Adipocyte (in vitro differentiated cells): ENCODE results near the gene AHCTF1.

Experiments
- DNase-seq: peaks from one replicate; pipeline ENCODE4 v3.0.0-alpha.2; 2015; ENCODE audit warnings: low read depth
- H3K27me3 ChIP-seq: replicated peaks from 2 replicates; pipeline ENCODE4 v1.7.0; 2013; ENCODE audit warnings: mild to moderate bottlenecking, low read length, moderate library complexity; ENCODE audit not compliant: control insufficient read depth, insufficient read depth
- H3K36me3 ChIP-seq: 2 replicates; pipeline ENCODE4 v1.7.0; 2013; ENCODE audit warnings: low read length, mild to moderate bottlenecking, moderate library complexity; ENCODE audit not compliant: control insufficient read depth, insufficient read depth, severe bottlenecking
- H3K4me1 ChIP-seq: 2 replicates; pipeline ENCODE4 v1.7.0; 2013; ENCODE audit warnings: mild to moderate bottlenecking, low read length, moderate library complexity; ENCODE audit not compliant: control insufficient read depth, insufficient read depth
- H3K4me3 ChIP-seq: 2 replicates; pipeline ENCODE4 v1.7.0; 2013; ENCODE audit warnings: mild to moderate bottlenecking, low read length, moderate library complexity
- H3K9ac ChIP-seq: 2 replicates; pipeline ENCODE4 v1.7.0; 2013; ENCODE audit warnings: mild to moderate bottlenecking, low read length, moderate library complexity
- H3K9me3 ChIP-seq: 2 replicates; pipeline ENCODE4 v1.7.0; 2013; ENCODE audit warnings: mild to moderate bottlenecking, low read length, moderate library complexity; ENCODE audit not compliant: control insufficient read depth

AHCTF1 gene

DNA sequence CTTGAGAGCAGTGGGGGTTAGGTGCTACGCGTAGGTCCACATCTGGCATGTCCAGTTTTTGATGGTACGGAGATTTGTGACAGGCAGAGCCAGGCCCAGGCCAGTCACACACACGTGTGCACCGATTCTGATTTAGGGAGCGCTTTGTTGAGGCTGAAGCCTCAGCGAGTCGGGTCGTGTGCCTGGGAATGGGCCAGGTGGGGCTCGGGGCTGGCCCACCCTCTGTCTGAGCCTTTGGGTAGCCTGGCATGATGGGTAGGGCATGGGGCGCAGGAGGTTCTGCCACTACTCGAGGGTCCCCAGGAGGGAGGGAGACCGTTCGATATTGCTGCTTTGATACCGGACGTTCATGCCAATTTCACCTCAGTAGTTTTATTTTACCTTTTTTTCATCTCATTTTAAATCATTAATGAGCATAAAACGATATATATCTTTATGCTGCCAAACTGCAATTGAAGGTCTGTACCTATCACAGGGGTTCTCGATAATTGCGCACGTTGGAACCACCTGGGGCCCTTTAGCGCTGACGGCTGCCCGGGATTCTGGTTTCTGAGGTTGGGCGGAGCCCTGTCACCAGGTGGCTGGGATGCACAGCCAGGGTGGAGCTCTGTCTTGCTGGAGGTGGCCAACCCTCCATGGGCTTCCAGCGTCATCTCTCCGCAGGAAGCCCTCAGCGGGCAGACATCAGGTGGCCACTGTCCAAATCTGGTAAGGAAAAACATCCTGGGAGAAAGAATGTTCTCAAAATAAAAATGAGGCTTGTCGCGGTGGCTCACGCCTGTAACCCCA lies 135.6 kb downstream of the AHCTF1 start:
- Histone ChIP-seq H3K4me1 (peaks cover 8% of the 10 kb centered on the region), H3K36me3 (no peaks in the 10 kb centered on the region), H3K9me3 (no peaks in the 10 kb centered on the region), H3K4me3 (no peak overlapping the region), H3K9ac (no peak overlapping the region), H3K27me3 (peaks cover 33% of the 10 kb centered on the region)
- no peak for DNase-seq

DNA sequence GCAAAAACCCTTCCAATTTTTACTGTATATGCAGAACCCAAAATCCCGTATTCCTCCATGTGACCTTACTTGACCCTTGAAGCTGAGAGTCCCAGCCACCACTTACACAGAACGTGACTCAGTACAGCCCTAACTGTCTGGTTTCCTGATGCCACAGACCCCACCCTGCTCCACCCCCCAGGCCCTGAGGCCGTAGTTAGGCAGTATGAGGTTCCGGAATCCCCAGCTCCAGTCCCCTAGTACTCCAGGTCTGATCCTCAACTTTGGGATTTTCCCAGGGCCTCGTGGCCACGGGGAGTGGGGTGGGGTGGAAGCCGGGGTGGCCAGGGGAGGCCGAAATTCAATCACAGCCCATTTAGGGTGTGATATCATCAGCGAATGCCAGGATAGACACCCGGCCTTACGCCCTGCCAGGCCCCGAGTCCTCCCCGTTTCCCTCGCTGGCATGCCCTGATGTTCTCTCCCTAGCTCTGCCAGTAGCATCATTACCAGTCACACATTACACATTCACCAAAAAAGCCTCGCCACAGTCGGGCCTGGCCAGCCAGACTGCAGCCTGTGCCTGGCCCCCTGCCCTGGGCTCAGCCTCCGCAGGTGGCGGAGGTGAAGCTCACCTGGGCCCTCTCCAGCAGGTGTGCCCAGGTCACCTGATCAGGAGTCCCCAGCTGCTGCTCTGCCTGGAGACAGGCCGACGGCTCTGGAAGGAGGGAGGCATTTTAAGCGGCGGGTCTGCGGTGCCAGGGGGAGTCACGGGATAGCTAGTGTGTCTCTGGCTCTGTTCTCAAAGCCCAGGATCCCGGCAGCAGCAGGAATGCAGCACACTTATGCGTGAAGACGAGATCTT lies 136.7 kb downstream of the AHCTF1 start:
- no peak overlapping the region for H3K9ac ChIP-seq
- peaks cover 8% of the 10 kb centered on the region for H3K4me1 ChIP-seq
- peak; percentile 23 for DNase-seq
- H3K4me3 ChIP-seq = no peak overlapping the region
- H3K36me3 ChIP-seq = no peaks in the 10 kb centered on the region
- no peaks in the 10 kb centered on the region for H3K9me3 ChIP-seq
- peaks cover 37% of the 10 kb centered on the region for H3K27me3 ChIP-seq

DNA sequence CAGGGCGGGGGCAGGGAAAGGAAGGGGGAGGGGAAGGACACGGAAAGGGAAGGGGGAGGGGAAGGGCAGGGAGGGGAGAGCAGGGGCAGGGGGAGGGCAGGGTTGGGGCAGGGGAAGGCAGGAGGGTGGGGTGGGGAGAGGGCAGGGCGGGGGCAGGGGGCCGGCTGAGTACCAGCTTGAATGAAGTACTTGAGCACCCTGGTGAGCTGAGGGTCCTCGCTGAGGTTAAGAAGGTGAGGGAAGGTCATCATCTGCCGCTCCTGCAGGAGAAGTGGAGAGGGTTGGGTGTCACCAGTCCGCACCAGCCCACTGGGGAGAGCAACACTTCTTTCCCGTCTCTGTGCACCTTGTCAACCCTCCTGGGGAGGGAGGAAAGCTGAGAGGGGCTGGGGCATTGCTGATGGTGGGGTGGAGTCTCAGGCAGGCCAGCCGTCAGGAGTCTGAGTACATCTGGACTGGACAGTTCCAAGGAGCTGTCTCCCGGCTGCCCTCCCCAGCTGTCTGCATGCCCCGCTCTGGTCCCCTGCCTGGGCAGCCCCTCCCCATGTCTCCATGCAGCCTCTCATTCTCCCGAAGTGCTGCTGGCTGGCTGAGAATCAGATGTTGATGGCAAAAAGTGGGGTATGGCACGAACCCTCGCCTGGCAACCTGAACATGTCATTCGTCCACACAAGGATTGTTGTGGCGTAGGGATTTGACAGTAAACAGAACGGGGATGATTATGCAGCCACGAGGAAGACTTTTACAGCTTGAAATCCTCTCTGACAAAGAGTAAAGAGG lies 137.5 kb downstream of the AHCTF1 start:
- Histone ChIP-seq H3K4me1 (peaks cover 10% of the 10 kb centered on the region), H3K4me3 (no peak overlapping the region), H3K9me3 (no peaks in the 10 kb centered on the region), H3K27me3 (peaks cover 29% of the 10 kb centered on the region), H3K9ac (no peak overlapping the region), H3K36me3 (no peaks in the 10 kb centered on the region)
- no peak for DNase-seq

- H3K27me3 ChIP-seq = peaks cover 23% of the 10 kb centered on the region
- H3K9ac ChIP-seq = no peak overlapping the region
- H3K4me1 ChIP-seq = peaks cover 13% of the 10 kb centered on the region
- no peaks in the 10 kb centered on the region for H3K9me3 ChIP-seq
- no peak overlapping the region for H3K4me3 ChIP-seq
- DNase-seq = no peak
- no peaks in the 10 kb centered on the region for H3K36me3 ChIP-seq
These were observed 138.3 kb downstream of the AHCTF1 start for GRCh38 chr1:246793356-246793896.

GRCh38 chr1:246792603-246793002 lies 139.1 kb downstream of the AHCTF1 start:
- H3K9ac ChIP-seq = no peak overlapping the region
- peaks cover 13% of the 10 kb centered on the region for H3K4me1 ChIP-seq
- H3K36me3 ChIP-seq = no peaks in the 10 kb centered on the region
- H3K27me3 ChIP-seq = peaks cover 19% of the 10 kb centered on the region
- no peaks in the 10 kb centered on the region for H3K9me3 ChIP-seq
- H3K4me3 ChIP-seq = no peak overlapping the region
- DNase-seq = no peak

DNA sequence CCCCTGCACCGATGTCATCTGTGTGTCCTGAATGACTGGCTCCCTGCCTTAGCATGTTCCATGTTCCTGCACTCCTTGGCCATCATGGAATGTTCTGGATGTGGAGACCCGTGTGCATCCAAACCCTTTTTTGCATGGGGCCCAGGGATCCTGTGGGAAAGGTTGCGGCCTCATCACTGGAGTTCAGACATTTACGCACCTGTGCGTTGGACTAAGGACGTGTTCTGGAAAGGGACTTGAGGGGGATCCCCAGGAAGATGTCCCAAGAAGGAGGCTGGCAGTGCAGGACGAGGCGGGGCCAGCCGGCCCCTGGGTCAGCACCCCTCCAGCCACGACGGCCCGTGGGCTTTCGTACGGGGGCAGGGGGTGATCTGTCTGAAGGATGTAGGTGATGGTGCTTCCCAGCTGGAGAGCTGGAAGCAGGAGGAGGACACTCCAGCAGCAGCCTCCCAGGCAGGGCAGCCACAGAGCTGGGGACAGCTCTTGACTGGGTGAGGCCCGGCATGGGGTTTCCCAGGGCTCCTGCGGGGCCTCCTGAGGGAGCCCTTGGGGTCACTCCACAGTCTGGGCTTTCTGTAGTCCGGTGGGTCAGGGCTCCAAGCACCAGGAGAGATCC lies 140.3 kb downstream of the AHCTF1 start:
- H3K27me3 ChIP-seq = peaks cover 19% of the 10 kb centered on the region
- H3K9ac ChIP-seq = no peak overlapping the region
- H3K36me3 ChIP-seq = no peaks in the 10 kb centered on the region
- H3K4me3 ChIP-seq = no peak overlapping the region
- DNase-seq = no peak
- H3K4me1 ChIP-seq = peaks cover 13% of the 10 kb centered on the region
- no peaks in the 10 kb centered on the region for H3K9me3 ChIP-seq

- Histone ChIP-seq H3K9me3 (no peaks in the 10 kb centered on the region), H3K4me3 (no peak overlapping the region), H3K36me3 (no peaks in the 10 kb centered on the region), H3K27me3 (peaks cover 17% of the 10 kb centered on the region), H3K9ac (no peak overlapping the region), H3K4me1 (peaks cover 13% of the 10 kb centered on the region)
- DNase-seq = no peak
These were observed 140.9 kb downstream of the AHCTF1 start for GRCh38 chr1:246790833-246791232.

DNA sequence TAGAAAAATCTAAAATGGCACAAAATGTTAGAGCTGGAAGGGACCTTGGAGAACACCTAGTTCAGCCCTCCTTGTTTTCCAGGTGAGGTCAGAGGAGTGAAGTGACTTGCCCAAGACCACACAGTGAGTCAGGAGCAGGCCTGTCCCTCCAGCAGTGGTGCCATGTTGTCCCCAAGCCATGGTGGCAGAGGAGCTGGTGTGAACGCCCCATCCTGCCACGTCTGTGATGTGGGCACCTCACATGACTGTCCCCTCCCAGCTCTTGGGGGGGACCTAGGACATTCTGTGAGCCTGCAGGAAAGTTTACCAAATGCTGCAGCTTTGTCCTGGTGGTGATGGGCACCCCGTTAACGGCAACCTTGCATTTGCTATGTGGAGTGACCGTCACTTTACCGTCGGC lies 141.4 kb downstream of the AHCTF1 start:
- H3K36me3 ChIP-seq = no peaks in the 10 kb centered on the region
- H3K27me3 ChIP-seq = peaks cover 13% of the 10 kb centered on the region
- H3K4me1 ChIP-seq = peaks cover 13% of the 10 kb centered on the region
- no peaks in the 10 kb centered on the region for H3K9me3 ChIP-seq
- H3K9ac ChIP-seq = no peak overlapping the region
- no peak for DNase-seq
- H3K4me3 ChIP-seq = no peak overlapping the region

DNA sequence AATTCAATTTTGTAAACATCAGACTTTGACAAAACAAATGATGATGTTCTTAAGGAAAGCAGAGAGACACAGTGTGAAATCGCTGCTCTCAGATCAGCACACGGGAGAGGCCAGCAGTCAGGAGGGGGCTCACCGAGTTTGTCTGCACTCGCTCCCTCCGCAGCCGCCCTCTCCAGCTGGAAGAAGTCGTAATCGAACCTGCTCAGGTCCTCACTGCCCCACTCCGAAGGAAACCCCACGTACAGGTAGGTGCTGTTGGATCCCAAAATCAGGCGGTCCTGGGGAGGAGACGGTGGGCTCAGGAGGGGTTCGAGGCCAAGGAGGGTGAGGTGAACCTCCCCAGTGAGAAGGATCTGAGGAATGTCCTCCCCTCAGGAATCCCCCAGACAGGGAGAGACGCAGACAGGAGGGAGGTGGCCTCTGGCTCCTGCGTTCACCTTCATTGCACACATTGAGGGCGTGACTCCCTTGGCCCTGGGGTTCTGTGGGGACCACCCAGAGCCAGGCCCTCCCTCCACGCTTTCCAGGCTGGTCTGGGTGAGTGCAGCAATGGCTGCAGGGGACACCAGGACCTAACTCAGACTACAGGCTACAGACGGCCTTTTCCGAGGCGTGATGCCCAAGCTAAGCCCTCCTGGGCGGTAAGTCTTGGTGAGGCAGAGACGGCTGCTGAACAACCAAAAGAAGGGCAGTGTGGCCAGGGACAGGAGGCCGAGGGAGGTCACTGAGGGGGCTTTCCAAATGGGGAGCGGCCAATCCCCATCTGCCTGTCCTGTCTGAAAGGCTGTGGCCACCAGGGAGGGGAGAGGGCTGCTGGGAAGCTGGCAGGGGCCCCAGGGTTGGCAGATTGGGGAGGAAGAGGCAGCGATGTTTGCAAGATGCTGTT lies 142.1 kb downstream of the AHCTF1 start:
- H3K9ac ChIP-seq = peak overlapping the region; percentile 67

More for the DNA sequence above, 142.1 kb downstream of the AHCTF1 start:
- no peak overlapping the region for H3K4me3 ChIP-seq
- H3K27me3 ChIP-seq = peaks cover 13% of the 10 kb centered on the region
- H3K4me1 ChIP-seq = peaks cover 15% of the 10 kb centered on the region
- DNase-seq = no peak
- H3K36me3 ChIP-seq = no peaks in the 10 kb centered on the region
- H3K9me3 ChIP-seq = no peaks in the 10 kb centered on the region
